Ectodermal cell (in vitro differentiated cells): ENCODE measurements around the gene FNIP1.
"Not testable (repeated sequence)": the region's sequence is repeated elsewhere in the genome, so short reads cannot be mapped to it uniquely, and the experiment has no call there.

ENCODE experiments used
- H3K27ac ChIP-seq: 2 replicates; pipeline ENCODE4 v1.7.0; 2013; ENCODE audit warnings: mild to moderate bottlenecking, low read depth, low read length; ENCODE audit not compliant: insufficient read depth, poor library complexity, severe bottlenecking
- H3K27me3 ChIP-seq: 2 replicates; pipeline ENCODE4 v1.7.0; 2013; ENCODE audit warnings: mild to moderate bottlenecking, low read length; ENCODE audit not compliant: insufficient read depth, control insufficient read depth, poor library complexity, severe bottlenecking
- H3K36me3 ChIP-seq: one replicate; pipeline ENCODE4 v1.7.0; 2013; ENCODE audit warnings: low read length; ENCODE audit not compliant: control insufficient read depth, insufficient read depth
- H3K4me1 ChIP-seq: one replicate; pipeline ENCODE4 v1.7.0; 2013; ENCODE audit warnings: low read length; ENCODE audit not compliant: control insufficient read depth, insufficient read depth
- H3K4me3 ChIP-seq: 2 replicates; pipeline ENCODE4 v1.7.0; 2013; ENCODE audit warnings: low read depth, low read length, control low read depth; ENCODE audit not compliant: insufficient read depth
- H3K9me3 ChIP-seq: 2 replicates; pipeline ENCODE4 v1.7.0; 2013; ENCODE audit warnings: mild to moderate bottlenecking, low read length, moderate library complexity; ENCODE audit not compliant: control insufficient read depth
- WGBS, 2 experiments: methylation state at CpG; one replicate each; pipeline ENCODE4 v1.1.7; 2013; ENCODE audit warnings: missing lambda C conversion rate in 2 of 2; 5-methylcytosine and 5-hydroxymethylcytosine counted together

Gene FNIP1

DNA sequence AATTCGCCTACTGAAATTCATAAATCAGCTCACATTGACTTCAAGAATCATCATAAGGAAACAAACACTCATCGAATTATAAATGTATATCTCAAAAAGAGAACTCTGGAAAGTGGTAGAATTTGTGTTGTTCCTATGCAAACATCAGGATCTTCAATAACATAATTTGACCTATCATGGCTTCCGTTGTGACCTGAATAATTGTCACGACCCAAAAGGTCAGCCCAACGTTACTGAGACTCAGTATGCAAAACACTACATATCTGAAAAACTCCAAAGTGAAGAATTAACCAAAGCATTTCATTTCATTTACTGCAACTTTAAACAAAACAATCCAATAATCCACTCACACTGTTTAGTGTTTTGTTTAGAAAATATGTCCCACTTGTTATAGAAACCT, 163.0 kb downstream of the FNIP1 start:
- Histone ChIP-seq H3K4me1 (no peaks in the 10 kb centered on the region), H3K27me3 (no peaks in the 10 kb centered on the region), H3K36me3 (no peaks in the 10 kb centered on the region), H3K9me3 (no peaks in the 10 kb centered on the region), H3K4me3 (peak overlapping the region; percentile 95), H3K27ac (no peak overlapping the region)
- WGBS, 2 experiments, result 55 to 65% methylated on average over 4 to 5 of the region's 5 CpGs

GRCh38 chr5:131630963-131631350, 165.9 kb downstream of the FNIP1 start:
- H3K36me3 ChIP-seq, result no peaks in the 10 kb centered on the region
- H3K4me3 ChIP-seq, result no peak overlapping the region
- H3K27me3 ChIP-seq, result no peaks in the 10 kb centered on the region
- no peak overlapping the region for H3K27ac ChIP-seq
- no peaks in the 10 kb centered on the region for H3K4me1 ChIP-seq
- WGBS, 2 experiments, result 84 to 91% methylated on average over 4 of the region's 4 CpGs
- no peaks in the 10 kb centered on the region for H3K9me3 ChIP-seq

DNA sequence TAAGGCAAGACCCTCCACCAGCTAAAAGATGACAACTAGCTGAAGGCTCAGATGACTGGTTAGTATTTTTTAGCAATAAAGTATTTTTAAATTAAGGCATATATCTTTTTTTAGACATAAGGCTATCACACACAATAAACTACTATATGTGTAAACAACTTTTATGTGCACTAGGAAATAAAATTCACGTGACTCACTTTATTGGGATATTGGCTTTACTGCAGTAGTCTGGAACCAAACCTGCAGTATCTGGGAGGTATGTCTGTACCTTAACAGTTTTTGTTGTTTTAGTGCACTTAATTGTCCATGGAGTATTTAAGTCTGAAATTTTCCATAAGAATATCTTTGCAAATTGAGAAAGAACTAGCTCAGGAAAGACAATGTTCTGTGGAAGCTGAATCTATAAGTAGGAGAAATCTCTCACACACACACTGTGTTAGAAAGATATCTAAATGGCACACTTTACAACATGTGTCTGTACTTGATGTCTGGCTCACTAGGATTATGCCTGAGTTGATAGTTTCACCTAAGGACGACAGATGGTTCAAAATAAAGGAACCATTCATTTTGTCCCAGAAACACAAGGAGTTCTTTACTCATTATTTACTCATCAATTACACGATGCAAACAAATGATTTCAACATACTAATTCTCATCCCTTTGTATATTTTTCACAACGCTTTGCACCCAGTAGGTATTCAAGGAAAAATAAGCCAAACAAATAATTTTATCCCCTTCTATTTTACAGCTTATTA, 166.4 kb downstream of the FNIP1 start:
- H3K27ac ChIP-seq, result no peak overlapping the region
- H3K4me1 ChIP-seq, result no peaks in the 10 kb centered on the region
- H3K36me3 ChIP-seq, result no peaks in the 10 kb centered on the region
- H3K9me3 ChIP-seq, result no peaks in the 10 kb centered on the region
- no peak overlapping the region for H3K4me3 ChIP-seq
- WGBS, 2 experiments, result 87 to 91% methylated on average over 4 of the region's 4 CpGs
- no peaks in the 10 kb centered on the region for H3K27me3 ChIP-seq

GRCh38 chr5:131628990-131629389, 167.8 kb downstream of the FNIP1 start:
- no peaks in the 10 kb centered on the region for H3K27me3 ChIP-seq
- no peak overlapping the region for H3K27ac ChIP-seq
- 100% methylated on average over 1 of the region's 1 CpG for WGBS, 2 experiments
- no peaks in the 10 kb centered on the region for H3K4me1 ChIP-seq
- H3K36me3 ChIP-seq, result no peaks in the 10 kb centered on the region
- H3K4me3 ChIP-seq, result no peak overlapping the region
- no peaks in the 10 kb centered on the region for H3K9me3 ChIP-seq

GRCh38 chr5:131627207-131627865, 169.5 kb downstream of the FNIP1 start:
- no peak overlapping the region for H3K4me3 ChIP-seq

DNA sequence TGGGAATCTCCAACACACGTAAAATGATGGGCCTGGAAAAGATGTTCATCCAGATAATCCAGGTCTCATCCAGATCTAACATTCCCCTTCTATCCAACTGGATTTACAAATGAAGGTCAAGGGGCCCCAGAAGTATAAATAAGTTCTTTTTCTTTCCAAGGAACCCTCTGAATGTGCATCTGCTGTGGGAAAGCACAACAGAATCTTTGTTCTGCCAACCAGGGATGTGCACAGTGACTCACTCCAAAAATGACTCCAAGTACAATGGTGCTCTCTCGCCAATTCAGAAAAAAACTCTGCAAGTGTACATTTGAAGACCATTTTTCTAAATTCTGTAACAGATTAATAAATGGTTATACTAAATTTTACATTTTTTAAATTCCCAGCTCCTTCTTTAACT, 174.2 kb downstream of the FNIP1 start:
- 92 to 97% methylated on average over 2 of the region's 2 CpGs for WGBS, 2 experiments
- no peaks in the 10 kb centered on the region for H3K9me3 ChIP-seq
- H3K4me1 ChIP-seq, result no peaks in the 10 kb centered on the region
- H3K4me3 ChIP-seq, result no peak overlapping the region
- H3K36me3 ChIP-seq, result no peaks in the 10 kb centered on the region
- H3K27ac ChIP-seq, result no peak overlapping the region
- no peaks in the 10 kb centered on the region for H3K27me3 ChIP-seq

More at GRCh38 chr5:131627207-131627865, 169.5 kb downstream of the FNIP1 start:
- Histone ChIP-seq H3K9me3 (no peaks in the 10 kb centered on the region), H3K27ac (no peak overlapping the region), H3K27me3 (no peaks in the 10 kb centered on the region), H3K4me1 (no peaks in the 10 kb centered on the region), H3K36me3 (no peaks in the 10 kb centered on the region)
- WGBS, 2 experiments, result 93% methylated on average over 3 to 4 of the region's 4 CpGs

- not testable (repeated sequence) for H3K36me3 ChIP-seq, H3K27me3 ChIP-seq, H3K9me3 ChIP-seq, H3K4me3 ChIP-seq, H3K4me1 ChIP-seq, H3K27ac ChIP-seq
- 91 to 94% methylated on average over 2 of the region's 2 CpGs for WGBS, 2 experiments
Measured at GRCh38 chr5:131621164-131621563, 175.7 kb downstream of the FNIP1 start.

DNA sequence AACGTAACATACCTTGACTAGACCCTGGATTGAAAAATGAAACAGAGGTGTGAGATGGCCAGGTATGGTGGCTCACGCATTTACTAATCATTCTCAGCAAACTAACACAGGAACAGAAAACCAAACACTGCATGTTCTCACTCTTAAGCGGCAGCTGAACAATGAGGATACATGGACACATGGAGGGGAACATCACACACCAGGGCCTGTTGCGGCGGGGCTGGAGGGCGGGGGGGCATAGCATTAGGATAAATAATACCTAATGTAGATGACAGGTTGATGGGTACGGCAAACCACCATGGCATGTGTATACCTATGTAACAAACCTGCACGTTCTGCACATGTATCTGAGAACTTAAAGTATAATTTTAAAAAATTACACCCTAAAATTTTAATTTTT, 177.7 kb downstream of the FNIP1 start:
- no peaks in the 10 kb centered on the region for H3K4me1 ChIP-seq
- no peaks in the 10 kb centered on the region for H3K27me3 ChIP-seq
- no peak overlapping the region for H3K27ac ChIP-seq
- H3K9me3 ChIP-seq, result no peaks in the 10 kb centered on the region
- H3K36me3 ChIP-seq, result no peaks in the 10 kb centered on the region
- WGBS, 2 experiments, result 86 to 87% methylated on average over 6 to 8 of the region's 8 CpGs
- no peak overlapping the region for H3K4me3 ChIP-seq

DNA sequence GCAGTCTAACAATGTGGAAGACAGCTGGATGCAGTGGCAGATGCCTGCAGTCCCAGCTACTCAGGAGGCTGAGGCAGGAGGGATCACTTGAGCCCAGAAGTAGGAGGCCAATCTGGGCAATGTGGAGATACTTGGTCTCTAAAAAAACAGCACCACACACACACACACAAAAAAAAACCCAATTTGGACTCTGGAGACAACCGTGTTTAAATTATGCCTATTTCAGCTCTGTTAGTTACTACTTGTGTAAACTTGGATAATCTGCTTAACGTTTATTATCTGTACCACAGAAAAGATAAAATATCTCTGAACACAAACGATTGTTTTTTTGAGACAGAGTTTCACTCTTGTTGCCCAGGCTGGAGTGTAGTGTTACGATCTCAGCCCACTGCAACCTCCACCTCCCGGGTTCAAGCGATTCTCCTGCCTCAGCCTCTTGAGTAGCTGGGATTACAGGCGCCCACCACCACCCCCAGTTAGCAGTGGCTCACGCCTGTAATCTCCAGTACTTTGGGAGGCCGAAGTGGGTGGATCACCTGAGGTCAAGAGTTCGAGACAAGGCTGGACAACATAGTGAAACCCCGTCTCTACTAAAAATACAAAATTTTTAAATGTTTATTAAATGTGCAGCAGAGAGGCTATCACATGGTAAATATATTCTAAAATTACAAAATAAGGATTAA, 179.5 kb downstream of the FNIP1 start:
- no peaks in the 10 kb centered on the region for H3K4me1 ChIP-seq
- H3K27ac ChIP-seq, result no peak overlapping the region
- H3K9me3 ChIP-seq, result no peaks in the 10 kb centered on the region
- 87 to 93% methylated on average over 10 to 11 of the region's 11 CpGs for WGBS, 2 experiments
- H3K27me3 ChIP-seq, result no peaks in the 10 kb centered on the region
- H3K4me3 ChIP-seq, result no peak overlapping the region
- H3K36me3 ChIP-seq, result no peaks in the 10 kb centered on the region

GRCh38 chr5:131615957-131616356, 180.9 kb downstream of the FNIP1 start:
- H3K36me3 ChIP-seq, result no peaks in the 10 kb centered on the region
- WGBS, 2 experiments, result 88% methylated on average over 1 to 2 of the region's 2 CpGs

More at GRCh38 chr5:131615957-131616356, 180.9 kb downstream of the FNIP1 start:
- no peaks in the 10 kb centered on the region for H3K4me1 ChIP-seq
- H3K27ac ChIP-seq, result no peak overlapping the region
- no peaks in the 10 kb centered on the region for H3K9me3 ChIP-seq
- H3K27me3 ChIP-seq, result no peaks in the 10 kb centered on the region
- H3K4me3 ChIP-seq, result no peak overlapping the region
